SJSA1 (cell line): ENCODE data around the gene ASXL1. TPM values are rescaled to one million over a fixed set of nuclear protein-coding genes. Genes with fewer than 3 reads are reported as not detected.
"Not testable (repeated sequence)": the region's sequence is repeated elsewhere in the genome, so short reads cannot be mapped to it uniquely, and the experiment has no call there.

Source experiments
- DNase-seq, 2 experiments: peaks; one replicate each; pipeline ENCODE4 v3.0.0-alpha.2; 2015 to 2020; ENCODE audit warnings: low spot score in 2 of 2, low read depth in 1 of 2
- H3K27ac ChIP-seq: fragments of 250-450 bp; sonication (Bioruptor Pico); 2 replicates; pipeline ENCODE4 v1.5.1; 2020; ENCODE audit warnings: mild to moderate bottlenecking, moderate library complexity
- H3K27me3 ChIP-seq: fragments of 250-450 bp; sonication (Bioruptor Pico); replicated peaks from 2 replicates; pipeline ENCODE4 v1.5.1; 2020; ENCODE audit warnings: mild to moderate bottlenecking, moderate library complexity
- H3K36me3 ChIP-seq: fragments of 250-450 bp; sonication (Bioruptor Pico); 2 replicates; pipeline ENCODE4 v1.5.1; 2020; ENCODE audit warnings: mild to moderate bottlenecking
- H3K4me1 ChIP-seq: fragments of 250-450 bp; sonication (Bioruptor Pico); replicated peaks from 2 replicates; pipeline ENCODE4 v1.6.1; 2021; ENCODE audit warnings: mild to moderate bottlenecking
- H3K4me3 ChIP-seq: fragments of 250-450 bp; sonication (Bioruptor Pico); 2 replicates; pipeline ENCODE4 v1.5.1; 2020; ENCODE audit warnings: mild to moderate bottlenecking
- H3K9me3 ChIP-seq: fragments of 250-450 bp; sonication (Bioruptor Pico); replicated peaks from 2 replicates; pipeline ENCODE4 v1.5.1; 2020; ENCODE audit warnings: mild to moderate bottlenecking
- total RNA-seq: library from RNA; depleted of rRNA; stranded (reverse); fragments of >200 nt; shearing (Covaris generic); gene quantifications from 2 replicates; pipeline ENCODE4 v1.2.3, GENCODE V29; 2014; rRNA removed

ASXL1 gene
- 19.9 and 35.2 TPM in 2 replicates for total RNA-seq

GRCh38 chr20:32357869-32358631 is at the start of gene ASXL1:
TSS of gene ASXL1 (plus strand) at chr20:32358331. CDS start at chr20:32358776, 445 bp downstream.
- H3K36me3 ChIP-seq, result peaks cover 24% of the 10 kb centered on the region
- H3K27ac ChIP-seq, result peak within 1 kb of the TSS; percentile 98
- H3K4me1 ChIP-seq, result peaks cover 73% of the 10 kb centered on the region
- no peaks in the 10 kb centered on the region for H3K9me3 ChIP-seq
- no peaks in the 10 kb centered on the region for H3K27me3 ChIP-seq
- peak within 1 kb of the TSS; percentile 84 for H3K4me3 ChIP-seq
- peak; percentile 98 to 99 for DNase-seq

GRCh38 chr20:32312718-32313424 is 45.3 kb upstream of the ASXL1 start:
- H3K27ac ChIP-seq, result no peak overlapping the region

GRCh38 chr20:32314768-32315167 is 43.4 kb upstream of the ASXL1 start:
- no peak for DNase-seq
- Histone ChIP-seq H3K27me3 (no peaks in the 10 kb centered on the region), H3K27ac (no peak overlapping the region), H3K36me3 (peaks cover 40% of the 10 kb centered on the region), H3K9me3 (no peaks in the 10 kb centered on the region; the same call in 1 of the 2 replicates), H3K4me3 (no peak overlapping the region), H3K4me1 (no peaks in the 10 kb centered on the region)

More at GRCh38 chr20:32312718-32313424, 45.3 kb upstream of the ASXL1 start:
- Histone ChIP-seq H3K27me3 (no peaks in the 10 kb centered on the region), H3K4me3 (no peak overlapping the region), H3K36me3 (peaks cover 40% of the 10 kb centered on the region), H3K9me3 (no peaks in the 10 kb centered on the region; the same call in 1 of the 2 replicates), H3K4me1 (no peaks in the 10 kb centered on the region)
- no peak for DNase-seq

- H3K4me3 ChIP-seq, result no peak overlapping the region
- H3K27me3 ChIP-seq, result no peaks in the 10 kb centered on the region
- H3K4me1 ChIP-seq, result no peaks in the 10 kb centered on the region
- no peak for DNase-seq
- H3K36me3 ChIP-seq, result peaks cover 33% of the 10 kb centered on the region
- H3K27ac ChIP-seq, result no peak overlapping the region
- H3K9me3 ChIP-seq, result no peaks in the 10 kb centered on the region
These were observed 42.7 kb upstream of the ASXL1 start for GRCh38 chr20:32315399-32315798.

- DNase-seq, result no peak
- Histone ChIP-seq H3K4me3 (no peak overlapping the region), H3K27ac (no peak overlapping the region), H3K36me3 (peaks cover 28% of the 10 kb centered on the region), H3K27me3 (no peaks in the 10 kb centered on the region), H3K9me3 (no peaks in the 10 kb centered on the region), H3K4me1 (no peaks in the 10 kb centered on the region)
These were observed 42.2 kb upstream of the ASXL1 start for GRCh38 chr20:32315891-32316290.

GRCh38 chr20:32316667-32317066 is 41.5 kb upstream of the ASXL1 start:
- Histone ChIP-seq H3K4me3 (no peak overlapping the region), H3K36me3 (peaks cover 26% of the 10 kb centered on the region), H3K9me3 (no peaks in the 10 kb centered on the region), H3K27ac (no peak overlapping the region), H3K27me3 (no peaks in the 10 kb centered on the region), H3K4me1 (no peaks in the 10 kb centered on the region)
- no peak for DNase-seq

GRCh38 chr20:32319100-32319499 is 39.0 kb upstream of the ASXL1 start:
- no peaks in the 10 kb centered on the region for H3K27me3 ChIP-seq

GRCh38 chr20:32320305-32320704 is 37.8 kb upstream of the ASXL1 start:
- no peak for DNase-seq
- Histone ChIP-seq H3K4me3 (no peak overlapping the region), H3K27ac (no peak overlapping the region), H3K27me3 (no peaks in the 10 kb centered on the region), H3K4me1 (no peaks in the 10 kb centered on the region), H3K36me3 (peaks cover 16% of the 10 kb centered on the region), H3K9me3 (no peaks in the 10 kb centered on the region)

More at GRCh38 chr20:32319100-32319499, 39.0 kb upstream of the ASXL1 start:
- Histone ChIP-seq H3K4me3 (no peak overlapping the region), H3K27ac (no peak overlapping the region), H3K36me3 (peaks cover 16% of the 10 kb centered on the region), H3K4me1 (no peaks in the 10 kb centered on the region), H3K9me3 (no peaks in the 10 kb centered on the region)
- no peak for DNase-seq

GRCh38 chr20:32321390-32321789 is 36.7 kb upstream of the ASXL1 start:
- no peaks in the 10 kb centered on the region for H3K27me3 ChIP-seq
- no peak for DNase-seq
- H3K27ac ChIP-seq, result no peak overlapping the region
- H3K36me3 ChIP-seq, result peaks cover 13% of the 10 kb centered on the region
- no peak overlapping the region for H3K4me3 ChIP-seq
- H3K9me3 ChIP-seq, result no peaks in the 10 kb centered on the region
- H3K4me1 ChIP-seq, result peaks cover 5% of the 10 kb centered on the region

GRCh38 chr20:32322260-32322659 is 35.9 kb upstream of the ASXL1 start:
- peaks cover 14% of the 10 kb centered on the region for H3K4me1 ChIP-seq
- not testable (repeated sequence) for H3K9me3 ChIP-seq, H3K4me3 ChIP-seq, H3K36me3 ChIP-seq, H3K27me3 ChIP-seq, DNase-seq, H3K27ac ChIP-seq

- H3K36me3 ChIP-seq, H3K27ac ChIP-seq, DNase-seq, H3K4me3 ChIP-seq, H3K9me3 ChIP-seq, H3K27me3 ChIP-seq: not testable (repeated sequence)
- peaks cover 16% of the 10 kb centered on the region for H3K4me1 ChIP-seq
These were observed 34.4 kb upstream of the ASXL1 start for GRCh38 chr20:32323761-32324160.

- Histone ChIP-seq H3K27ac (peak overlapping the region; percentile 15), H3K4me3 (no peak overlapping the region), H3K9me3 (no peaks in the 10 kb centered on the region), H3K27me3 (no peaks in the 10 kb centered on the region), H3K4me1 (peaks cover 16% of the 10 kb centered on the region), H3K36me3 (peaks cover 11% of the 10 kb centered on the region)
- DNase-seq, result peak; percentile 66 to 88
These were observed 32.2 kb upstream of the ASXL1 start for GRCh38 chr20:32325706-32326503.

GRCh38 chr20:32326504-32326845 is 31.7 kb upstream of the ASXL1 start:
- no peaks in the 10 kb centered on the region for H3K27me3 ChIP-seq
- peaks cover 16% of the 10 kb centered on the region for H3K4me1 ChIP-seq
- peak overlapping the region; percentile 15 for H3K27ac ChIP-seq
- peaks cover 17% of the 10 kb centered on the region for H3K36me3 ChIP-seq
- no peak overlapping the region for H3K4me3 ChIP-seq
- DNase-seq, result peak in 1 of 2 experiments; percentile 9
- no peaks in the 10 kb centered on the region for H3K9me3 ChIP-seq
